Stimulated activated CD4-positive, alpha-beta T cell treated with anti-CD3 and anti-CD28 coated beads, Interleukin-1b, Interleukin-23, amount 100 ng/mL, for 4 hours (primary cell): ENCODE data around the gene NUMB.
"Not testable (repeated sequence)": the region's sequence is repeated elsewhere in the genome, so short reads cannot be mapped to it uniquely, and the experiment has no call there.

Experiments
- DNase-seq, 2 donors: peaks; one replicate each; pipeline ENCODE4 v3.0.0-alpha.2; 2020; ENCODE audit warnings: low read depth in 2 of 2

NUMB gene

DNA sequence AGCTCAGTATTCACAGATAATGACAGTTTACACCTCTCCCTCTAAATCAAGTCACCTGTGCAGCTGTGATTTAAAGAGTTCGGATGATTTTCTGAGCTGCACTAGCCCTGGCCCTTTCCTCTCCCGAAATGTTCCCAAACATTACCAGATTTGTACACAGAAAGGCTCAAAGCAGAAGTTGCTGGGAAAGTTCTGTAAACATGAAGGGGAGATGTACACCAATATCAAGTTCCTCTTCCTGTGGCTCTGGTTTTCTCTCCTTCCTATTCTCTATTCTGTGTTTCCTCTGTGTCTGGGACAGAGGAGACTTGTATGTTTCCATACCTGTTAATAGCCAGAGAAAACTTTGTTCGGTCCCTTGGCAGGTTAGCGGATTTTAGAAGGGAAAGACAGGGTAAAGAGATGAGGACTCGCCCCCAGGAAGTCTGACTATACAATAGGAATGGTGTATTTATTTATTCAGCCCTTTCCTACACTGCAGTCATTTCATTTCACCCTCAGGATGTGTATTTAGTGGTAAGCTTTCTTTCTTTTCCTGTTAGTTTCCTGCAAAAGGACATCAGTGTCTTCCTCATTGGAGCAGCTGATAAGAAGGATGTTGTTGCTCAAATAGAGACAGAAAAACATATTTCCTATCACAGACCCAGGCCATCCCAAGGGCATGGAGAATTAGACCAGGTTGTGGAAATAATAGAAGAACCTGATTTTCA is 7.6 kb upstream of the NUMB start:
- no peak for DNase-seq

DNA sequence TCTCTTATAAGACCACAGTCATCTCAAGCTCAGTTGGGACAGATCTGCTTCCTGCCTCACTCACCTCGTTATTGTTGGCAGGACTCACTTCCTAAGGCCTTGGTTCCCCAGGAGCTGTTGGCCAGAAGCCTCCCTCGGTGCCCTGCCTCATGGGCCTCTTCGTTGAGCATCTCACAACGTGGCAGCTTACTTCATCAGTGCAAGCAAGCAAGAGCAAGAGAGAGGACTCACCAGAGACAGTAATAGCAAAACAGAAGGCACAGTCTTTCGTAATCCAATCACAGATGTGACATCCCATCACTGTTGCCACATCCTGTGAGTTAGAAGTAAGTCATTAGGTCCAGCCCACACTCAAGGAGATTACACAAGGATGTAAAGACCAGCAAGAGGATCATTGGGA is 5.1 kb upstream of the NUMB start:
- no peak for DNase-seq

DNA sequence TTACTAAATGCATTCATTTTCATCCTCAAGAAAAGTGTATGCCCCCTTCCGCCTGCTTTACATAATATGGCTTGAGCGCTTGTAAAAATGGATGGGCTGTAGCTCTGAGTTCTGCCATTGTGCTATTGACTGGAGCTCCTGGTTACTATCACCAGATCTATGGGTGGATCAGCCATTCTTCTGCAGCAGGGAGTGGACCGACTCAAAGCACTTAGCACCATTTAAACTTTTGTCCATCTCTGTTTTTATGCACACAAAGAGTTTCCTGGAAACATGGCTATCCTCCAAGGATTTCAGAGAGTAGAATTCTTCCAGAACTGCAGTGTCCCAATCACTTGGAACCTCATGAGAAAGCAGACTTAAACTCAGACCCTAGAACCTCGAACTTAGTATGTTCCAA is 4.5 kb upstream of the NUMB start:
- DNase-seq: no peak

DNA sequence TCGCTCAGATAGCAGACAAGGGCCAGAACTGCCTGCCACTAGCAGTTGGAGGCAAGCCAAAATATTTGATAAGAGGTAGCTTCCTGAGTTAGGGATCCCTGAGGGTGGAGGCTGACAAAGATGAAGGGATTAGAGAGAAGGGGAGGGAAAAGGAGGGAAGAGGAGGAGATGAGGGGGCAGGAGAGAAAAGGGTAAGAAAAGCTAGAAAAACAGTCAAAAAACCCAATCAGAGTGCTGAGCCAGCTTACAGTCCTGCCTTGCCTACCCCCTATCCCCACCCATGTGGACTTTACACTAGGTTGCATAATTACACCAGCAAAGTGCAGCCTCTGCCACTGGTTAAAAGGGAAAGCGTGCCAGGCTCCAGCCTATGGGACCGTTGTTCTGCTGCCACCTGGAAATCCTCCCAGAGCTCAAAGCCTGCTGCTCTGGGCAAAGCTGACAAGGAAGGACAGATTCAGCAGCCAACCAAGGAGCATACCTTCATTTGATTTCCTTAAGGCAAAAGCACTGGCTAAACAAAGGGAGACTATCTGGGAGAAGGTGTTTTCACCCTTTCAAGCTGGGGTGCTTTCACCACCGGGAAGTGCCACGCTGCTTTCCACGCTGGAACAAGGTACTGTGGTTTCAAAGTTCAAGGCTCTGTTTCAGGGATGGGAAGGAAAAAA is 3.8 kb upstream of the NUMB start:
- no peak for DNase-seq

DNA sequence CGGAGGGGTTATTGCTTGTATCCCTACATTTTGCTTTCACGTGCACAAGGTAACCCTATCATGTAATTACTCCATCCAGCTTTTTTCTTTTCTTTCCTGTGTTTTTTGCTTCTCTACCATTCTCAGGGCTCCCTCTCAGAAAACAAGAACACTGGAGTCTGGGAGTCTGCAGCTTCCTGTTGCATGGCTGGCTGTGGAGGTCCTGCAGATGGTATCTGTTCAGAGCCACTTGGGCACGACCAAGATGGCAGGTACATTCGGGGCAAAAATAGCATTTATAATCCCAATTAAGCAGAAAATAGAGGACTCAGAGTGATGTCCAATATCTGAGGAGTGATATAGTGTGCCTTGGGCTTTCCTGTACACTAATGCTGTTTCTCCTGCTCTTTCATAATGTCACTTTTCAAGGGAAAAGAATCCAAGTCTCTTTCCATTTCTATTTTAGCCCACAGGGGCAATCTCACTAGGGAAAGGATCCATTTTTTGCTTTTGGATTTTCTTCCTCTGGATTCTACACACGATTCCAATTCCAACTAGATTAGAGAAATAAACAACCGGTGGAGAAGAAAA is 3.2 kb upstream of the NUMB start:
- no peak for DNase-seq

DNA sequence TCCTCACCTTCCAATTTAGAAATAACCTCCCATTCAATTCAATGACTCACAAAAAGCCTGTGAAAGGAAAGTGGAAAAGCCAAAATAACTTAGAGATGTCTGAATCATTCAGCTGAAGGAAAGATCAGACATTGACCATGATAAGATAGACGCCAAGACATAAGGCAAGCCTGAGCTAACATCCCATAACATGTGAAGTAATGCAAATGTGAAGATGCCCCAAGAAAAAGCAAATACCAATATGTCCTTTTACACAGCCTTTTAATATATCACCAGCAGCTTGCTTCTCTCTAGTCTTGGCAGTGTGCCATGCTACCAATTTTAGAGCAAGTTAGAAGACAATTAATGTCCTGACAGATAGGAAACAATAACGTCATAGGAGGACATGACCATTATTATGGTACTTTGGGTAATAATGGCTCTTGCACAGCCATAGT is 2.4 kb upstream of the NUMB start:
- DNase-seq: no peak

DNA sequence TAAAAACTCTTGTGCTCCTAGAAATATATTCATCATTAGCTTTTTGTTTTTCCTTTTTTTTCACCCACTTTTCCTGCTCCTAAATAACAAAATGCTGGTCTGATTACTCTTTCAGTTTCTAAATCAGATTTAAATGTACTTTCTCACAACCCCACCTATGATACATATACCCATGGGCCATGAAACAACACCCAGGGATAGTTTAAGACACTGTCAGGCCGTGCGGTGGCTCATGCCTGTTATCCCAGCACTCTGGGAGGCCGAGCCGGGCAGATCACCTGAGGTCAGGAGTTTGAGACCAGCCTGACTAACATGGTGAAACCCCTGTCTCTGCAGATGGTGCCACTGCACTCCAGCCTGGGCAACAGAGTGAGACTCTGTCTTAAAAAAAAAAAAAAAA is 1.6 kb upstream of the NUMB start:
- no peak for DNase-seq

DNA sequence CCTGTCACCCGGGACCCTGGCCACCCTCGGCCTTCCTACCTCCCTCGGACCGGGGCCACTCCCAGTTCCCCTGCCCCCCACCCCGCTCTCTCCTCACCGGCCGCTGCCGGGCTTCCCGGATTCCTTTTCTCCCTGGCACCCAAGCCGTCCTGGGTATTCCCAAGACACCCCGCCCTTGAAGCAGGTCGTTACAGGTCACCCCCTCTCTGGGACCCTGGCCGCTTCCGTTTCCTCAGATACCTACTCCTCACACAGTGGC is 493 bp downstream of the NUMB start:
- no peak for DNase-seq

DNA sequence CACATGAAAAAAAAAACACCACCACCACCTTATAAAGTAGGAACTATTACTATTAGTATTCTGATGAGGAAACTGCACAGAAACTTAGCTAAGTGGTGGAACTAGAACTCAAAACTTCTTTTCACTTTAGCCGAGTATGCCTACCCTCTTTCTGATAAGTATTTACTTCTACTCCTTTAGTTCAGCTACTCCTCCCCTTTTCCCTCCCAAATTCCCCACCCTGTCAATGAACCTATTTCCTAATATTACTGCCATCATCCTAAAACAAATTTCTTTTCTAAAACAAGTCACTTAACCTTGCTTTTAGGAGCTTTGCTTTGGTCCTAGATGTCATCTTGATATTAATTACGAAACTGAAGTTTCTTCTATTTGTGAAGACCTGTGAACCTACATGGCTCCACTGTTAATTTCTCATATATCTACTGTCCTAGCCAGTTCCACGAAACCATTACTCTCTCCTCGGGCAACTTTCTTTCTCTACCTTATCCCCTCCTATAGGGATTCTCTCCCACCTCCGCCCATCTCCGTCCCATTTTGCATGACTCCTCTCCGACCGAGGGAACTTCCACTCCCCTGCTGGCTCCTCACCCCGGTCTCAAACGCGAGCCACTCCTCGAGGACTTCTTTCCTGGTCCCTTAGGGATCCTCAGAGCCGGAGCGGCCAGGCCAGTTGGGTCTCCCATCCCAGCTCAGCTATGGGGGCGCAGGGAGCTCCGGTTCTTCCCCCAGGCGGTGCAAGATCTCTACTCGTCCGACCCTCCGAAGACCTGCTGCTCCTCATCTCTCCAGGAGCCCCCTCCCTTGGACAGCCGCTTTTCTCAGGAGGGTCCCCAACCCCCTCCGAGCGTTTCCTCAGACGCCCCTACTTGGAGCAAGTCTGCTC is 1.1 kb downstream of the NUMB start:
- DNase-seq: no peak

DNA sequence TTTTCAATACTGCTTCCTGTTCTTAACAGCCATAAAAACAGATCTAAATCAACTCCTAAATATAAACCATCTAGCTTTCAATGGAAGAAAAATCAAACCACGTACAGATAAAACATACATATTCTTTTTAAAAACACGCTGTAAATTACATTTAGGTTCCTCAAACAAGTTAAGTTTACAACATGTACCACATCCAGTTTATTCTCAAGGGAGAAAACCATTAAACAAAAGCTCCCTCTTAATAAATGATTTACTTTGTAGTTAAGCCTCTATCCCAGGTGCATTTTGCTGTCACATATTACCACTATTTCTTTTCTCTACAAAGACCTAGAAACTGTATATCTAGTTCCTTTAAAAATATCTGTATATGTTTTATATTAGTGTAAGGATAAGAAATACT is 3.1 kb downstream of the NUMB start:
- no peak for DNase-seq

DNA sequence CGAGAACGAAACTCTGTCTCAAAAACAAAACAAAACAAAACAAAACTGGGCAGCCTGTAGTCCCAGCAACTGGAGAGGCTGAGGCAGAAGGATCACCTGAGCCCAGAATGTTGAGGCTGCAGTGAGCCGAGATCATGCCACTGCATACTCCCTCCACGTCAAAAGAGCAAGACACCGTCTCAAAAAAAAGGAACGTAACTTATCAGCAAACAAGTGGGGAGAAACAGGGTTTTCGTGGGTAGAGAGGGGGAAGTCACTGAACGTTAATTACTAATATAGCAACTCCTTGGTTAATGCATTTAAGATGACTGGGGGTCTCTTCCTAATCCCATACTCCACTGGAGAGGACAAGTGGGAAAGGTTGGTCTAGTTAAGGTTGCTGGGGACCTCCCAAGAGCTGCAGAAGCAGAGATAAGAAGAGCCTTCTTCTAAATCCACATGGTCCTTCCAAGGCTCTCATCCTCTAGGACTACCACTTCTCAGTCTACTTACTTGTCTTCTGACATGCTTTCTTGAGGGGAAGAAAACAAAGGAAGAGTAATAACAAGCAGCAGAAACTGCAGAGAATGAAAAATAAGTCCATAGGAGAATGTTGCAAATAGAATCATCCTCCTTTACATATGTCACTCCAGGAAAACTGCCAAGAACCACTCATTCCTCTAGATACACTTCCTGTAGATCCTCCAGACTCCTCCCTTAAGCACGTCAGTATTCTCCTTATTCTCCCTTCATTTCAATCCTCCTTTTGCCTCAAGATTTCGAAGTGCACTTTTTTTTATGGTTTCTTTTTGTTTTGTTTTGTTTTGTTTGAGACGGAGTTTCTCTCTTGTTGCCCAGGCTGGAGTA is 5.8 kb downstream of the NUMB start:
- no peak for DNase-seq

DNA sequence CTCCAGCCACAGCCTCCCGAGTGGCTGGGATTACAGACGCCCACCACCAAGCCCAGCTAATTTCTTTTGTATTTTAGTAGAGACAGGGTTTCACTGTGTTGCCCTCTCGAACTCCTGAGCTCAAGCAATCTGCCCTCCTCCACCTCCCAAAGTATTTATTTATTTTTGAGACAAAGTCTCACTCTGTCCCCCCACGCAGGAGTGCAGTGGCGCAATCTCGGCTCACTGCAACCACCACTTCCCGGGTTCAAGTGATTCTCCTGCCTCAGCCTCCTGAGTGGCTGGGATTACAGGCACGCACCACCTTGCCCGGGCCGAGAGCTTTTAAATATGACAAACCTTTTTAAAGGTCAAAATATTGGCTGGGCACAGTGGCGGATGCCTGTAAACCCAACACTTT is 14.6 kb downstream of the NUMB start:
- no peak for DNase-seq

DNA sequence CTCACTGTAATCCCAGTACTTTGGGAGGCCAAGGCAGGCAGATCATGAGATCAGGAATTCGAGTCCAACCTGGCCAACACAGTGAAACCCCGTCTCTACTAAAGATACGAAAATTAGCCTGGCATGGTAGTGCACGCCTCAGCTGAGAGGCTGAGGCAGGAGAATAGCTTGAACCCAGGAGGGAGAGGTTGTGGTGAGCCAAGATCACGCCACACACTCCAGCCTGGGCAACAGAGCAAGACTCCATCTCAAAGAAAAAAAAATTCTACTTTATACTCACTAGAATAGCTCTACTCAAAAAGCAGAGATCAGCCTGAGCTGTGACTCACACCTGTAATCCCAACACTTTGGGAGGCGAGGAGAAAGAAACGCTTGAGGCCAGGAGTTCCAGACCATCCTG is 17.1 kb downstream of the NUMB start:
- no peak for DNase-seq

DNA sequence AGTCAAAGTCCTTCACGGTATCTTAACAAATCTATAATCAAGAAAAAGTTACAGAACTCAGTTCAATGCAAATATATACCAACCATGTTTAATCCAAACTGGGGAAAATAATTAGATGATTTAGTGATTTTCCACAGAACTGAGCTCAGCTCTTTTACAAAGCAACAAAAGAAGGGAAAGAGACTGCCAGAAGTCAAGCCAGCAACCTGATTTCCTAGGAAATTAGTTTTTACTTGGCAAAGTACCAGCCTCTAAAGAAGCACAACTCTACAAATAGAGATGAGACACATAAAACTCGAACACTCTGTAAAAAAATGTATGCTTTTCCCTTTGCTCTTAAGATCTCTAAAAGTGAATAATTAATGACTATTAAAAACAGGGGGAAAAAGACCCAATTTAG is 19.4 kb downstream of the NUMB start:
- no peak for DNase-seq

DNA sequence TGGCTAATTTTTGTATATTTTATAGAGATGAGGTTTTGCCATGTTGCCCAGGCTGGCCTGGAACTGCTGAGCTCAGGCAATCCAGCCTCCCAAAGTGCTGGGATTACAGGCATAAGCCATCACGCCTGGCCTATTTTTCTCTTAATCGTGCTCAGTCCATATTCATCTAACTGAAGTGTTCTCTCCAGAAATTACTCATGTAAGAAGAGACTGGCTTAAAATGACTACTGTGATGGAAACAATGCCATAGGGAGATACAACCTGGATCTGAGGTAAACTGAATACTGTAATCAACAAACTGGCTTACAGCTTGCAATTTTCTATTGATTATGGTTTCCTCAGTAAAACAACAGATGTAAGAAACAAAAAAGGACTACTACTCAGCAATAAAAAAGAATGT is 21.1 kb downstream of the NUMB start:
- no peak for DNase-seq

DNA sequence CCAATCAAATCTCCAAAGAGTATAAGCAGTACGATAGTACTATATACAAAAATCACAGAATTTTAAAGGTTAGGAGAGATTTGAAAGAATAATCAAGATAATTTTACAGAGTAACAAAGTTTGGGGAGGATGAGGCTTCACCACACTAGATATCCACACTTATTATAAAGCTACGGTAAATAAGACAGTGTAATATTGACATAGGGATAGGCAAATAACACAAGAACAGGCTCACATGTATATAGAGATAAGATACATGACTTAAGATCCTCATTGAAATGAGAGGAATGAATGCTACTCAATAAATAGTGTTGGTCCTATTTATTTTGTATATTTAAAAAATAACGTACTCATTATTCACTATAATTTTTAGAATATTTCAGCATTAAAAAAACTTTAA is 26.2 kb downstream of the NUMB start:
- DNase-seq: no peak

DNA sequence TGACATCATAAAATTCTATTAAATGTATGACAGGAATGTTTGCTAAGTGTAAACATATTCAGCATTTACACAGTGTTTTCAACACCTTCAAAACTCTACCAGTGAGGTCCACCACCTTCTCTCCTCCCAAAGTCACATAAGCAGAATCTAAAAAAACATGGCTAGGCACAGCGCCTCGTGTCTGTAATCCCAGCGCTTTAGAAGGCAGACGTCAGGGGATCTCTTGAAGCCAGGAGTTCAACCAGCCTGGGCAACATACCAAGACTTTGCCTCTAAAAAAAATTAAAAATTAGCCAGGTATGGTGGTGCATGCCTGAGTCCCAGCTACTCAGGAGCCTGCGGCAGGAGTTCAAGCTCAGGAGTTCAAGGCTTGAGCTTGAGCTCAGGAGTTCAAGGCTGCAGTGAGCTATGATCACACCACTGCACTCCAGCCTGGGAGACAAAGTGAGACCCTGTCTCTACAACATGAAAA is 30.0 kb downstream of the NUMB start:
- no peak for DNase-seq

DNA sequence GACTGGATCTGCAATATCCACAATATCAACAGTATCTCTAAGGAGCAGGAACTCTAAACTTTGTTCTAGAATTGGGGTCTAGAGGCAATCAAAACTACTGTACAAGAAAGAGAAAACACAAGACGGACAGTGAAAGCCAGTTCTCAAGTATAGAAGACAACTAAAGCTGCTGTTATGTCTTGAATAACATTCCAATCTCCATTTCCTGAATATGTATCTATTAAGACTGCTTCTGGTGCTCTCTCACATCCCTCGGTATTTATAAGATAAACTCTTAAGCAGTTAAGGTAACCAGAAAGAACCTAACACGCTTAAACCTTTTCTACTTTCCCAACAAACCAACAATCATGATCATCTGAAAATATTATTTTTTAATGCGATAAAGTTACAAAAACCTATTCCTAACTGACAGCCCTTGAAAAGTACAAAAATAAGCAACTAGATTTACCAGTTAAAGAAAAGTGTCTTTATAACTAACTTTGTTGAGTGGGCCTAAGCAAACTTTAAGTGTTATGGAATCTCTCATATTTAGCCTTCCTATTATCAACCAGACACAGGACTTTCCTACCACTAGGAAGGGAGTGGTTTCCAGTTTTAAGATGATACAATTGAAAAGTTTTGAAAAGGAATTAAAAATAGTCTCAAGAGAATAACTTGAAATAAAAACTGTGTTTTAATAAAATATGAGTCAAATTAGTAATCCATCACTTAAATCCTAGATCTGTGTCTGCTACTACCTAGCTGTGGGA is 30.7 kb downstream of the NUMB start:
- DNase-seq: no peak

DNA sequence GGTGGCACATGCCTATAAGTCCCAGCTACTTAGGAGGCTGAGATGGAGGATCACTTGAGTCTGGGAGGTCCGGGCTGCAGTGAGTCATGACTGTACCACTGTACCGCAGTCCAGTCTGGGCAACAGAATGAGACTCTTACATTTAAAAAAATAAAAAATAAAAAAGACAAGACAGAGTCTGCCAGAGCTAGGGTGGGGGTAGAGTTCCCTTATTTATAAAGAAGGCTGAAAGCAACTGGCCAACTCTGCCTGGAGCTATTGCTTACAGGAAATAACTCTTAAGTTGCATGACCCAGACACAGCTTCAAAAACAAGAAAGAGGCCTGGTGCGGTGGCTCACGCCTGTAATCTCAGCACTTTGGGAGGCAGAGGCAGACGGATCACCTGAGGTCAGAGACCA is 31.5 kb downstream of the NUMB start:
- DNase-seq: no peak

DNA sequence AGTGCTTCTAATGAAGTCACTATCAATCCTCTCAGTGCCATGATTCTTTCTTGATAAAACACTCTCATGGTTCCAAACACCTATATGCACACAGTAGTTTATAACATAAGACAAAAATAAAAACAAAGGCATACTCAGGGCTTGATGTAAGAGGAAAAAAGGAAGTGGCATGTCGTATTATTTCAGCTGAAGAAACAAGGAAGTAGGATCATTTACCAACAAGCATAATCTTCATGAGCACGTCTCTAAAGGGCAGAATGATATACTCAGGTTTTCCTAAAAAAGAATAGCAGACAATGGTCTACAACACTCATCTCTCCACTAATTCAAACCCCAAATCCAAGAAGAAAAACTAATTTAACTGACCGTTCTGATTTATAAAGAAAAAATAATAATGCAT is 33.9 kb downstream of the NUMB start:
- no peak for DNase-seq

DNA sequence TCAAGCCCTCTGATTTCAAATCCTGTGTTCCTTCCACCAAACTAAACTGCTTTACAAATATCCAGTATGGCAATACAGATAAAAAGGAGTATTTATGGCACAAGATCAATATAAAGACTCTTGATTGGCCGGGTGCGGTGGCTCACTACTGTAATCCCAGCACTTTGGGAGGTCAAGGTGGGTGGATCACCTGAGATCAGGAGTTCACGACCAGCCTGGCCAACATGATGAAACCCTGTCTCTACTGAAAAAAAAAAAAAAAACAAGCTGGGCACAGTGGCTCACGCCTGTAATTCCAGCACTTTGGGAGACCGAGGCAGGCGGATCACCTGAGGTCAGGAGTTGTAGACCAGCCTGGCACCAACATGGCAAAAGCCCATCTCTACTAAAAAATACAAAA is 35.3 kb downstream of the NUMB start:
- not testable (repeated sequence) for DNase-seq
